ENCODE data around the gene ATP2C2. TPM values are rescaled to one million over a fixed set of nuclear protein-coding genes. Genes with fewer than 3 reads are reported as not detected.

Gene ATP2C2
- total and polyA plus RNA-seq, 2 donors (not counting 1 experiment from before 2014, with no cell fraction given) = not detected

DNA sequence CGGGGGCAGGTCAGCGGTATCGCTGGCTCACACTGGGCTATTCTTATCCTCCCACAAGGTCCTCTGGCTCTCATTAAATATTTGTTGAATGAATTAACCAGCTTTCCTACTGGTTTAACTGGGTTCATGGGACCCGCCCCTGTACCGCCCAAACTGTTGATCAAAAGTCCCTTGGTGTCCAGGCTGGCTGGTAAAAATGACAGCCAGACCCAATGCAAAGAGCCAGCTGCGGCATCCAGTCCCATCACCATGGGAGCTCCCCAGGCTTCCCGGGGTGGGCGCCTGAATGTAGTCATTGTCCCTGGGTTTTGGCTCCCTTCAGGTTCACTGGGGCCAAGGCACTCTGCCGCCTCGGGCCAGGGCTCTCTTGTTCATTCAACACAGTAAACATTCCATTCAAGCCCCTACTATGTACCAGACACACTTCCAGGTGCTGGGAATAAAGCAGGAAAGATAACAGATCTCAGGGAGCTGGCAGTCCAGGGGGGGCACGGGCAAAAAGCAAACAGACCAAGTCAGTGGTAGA is 11.7 kb upstream of the ATP2C2 start:
- Histone ChIP-seq H3K27ac (ENCODE audit: insufficient read depth, low read length) (no peak overlapping the region), H3K36me3 (ENCODE audit: control insufficient read depth, insufficient read depth, low read length) (no peaks in the 10 kb centered on the region), H4K20me1 (ENCODE audit: control insufficient read depth, extremely low read depth, insufficient read depth, low read length) (no peaks in the 10 kb centered on the region), H3K27me3 (ENCODE audit: control insufficient read depth, insufficient read depth, low read length) (no peaks in the 10 kb centered on the region), H3K4me3 (replicated peaks in 1 of 4; ENCODE audit: control extremely low read depth in 1 of 4, insufficient read depth in 1 of 4, low read depth in 3 of 4, low read length in 4 of 4) (no peak overlapping the region), H3K9ac (ENCODE audit: insufficient read depth, low read length) (no peak overlapping the region), H3K9me3 (ENCODE audit: control insufficient read depth, insufficient read depth, low read depth, low read length) (no peaks in the 10 kb centered on the region), H3K79me2 (ENCODE audit: control insufficient read depth, insufficient read depth, low read length) (no peaks in the 10 kb centered on the region), H3K4me2 (ENCODE audit: extremely low read depth, insufficient read depth, low read length) (no peak overlapping the region), H2AFZ (ENCODE audit: low read length) (no peak overlapping the region), H3K4me1 (ENCODE audit: control insufficient read depth, extremely low read depth, insufficient read depth, low read length) (no peaks in the 10 kb centered on the region)
- TF ChIP-seq EZH2 (IDR thresholded peaks at IDR 0.05; ENCODE audit: low read length, missing control alignments) (no peak), CTCF (conservative IDR thresholded peaks at IDR 0.05 in 1 of 2, IDR thresholded peaks at IDR 0.05 in 1 of 2; ENCODE audit: low read depth in 1 of 2, low read length in 2 of 2) (no peak)
- peak in 1 of 2 donors; percentile 37 for DNase-seq (ENCODE audit: low read depth in 2 of 2)

DNA sequence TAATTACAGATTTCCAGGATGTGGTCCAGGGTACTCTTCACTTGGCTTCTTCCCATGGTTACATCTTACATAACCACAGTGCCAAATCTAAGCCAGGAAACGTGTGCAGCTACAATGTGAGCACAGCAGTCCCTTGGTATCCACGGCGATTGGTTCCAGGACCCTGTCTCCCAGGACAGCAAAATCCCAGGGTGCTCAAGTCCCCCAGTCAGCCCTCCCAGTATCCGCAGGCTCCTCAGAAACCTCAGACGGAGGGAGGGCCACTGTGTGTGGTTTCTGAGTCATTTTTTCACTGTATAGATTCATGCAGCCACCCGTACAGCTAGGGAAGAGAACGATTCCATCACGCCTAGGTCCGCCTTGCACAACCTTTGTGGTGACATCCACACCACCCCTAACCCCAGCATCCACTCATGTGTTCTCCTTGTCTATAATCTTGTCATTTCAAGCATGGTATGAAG is 11.1 kb upstream of the ATP2C2 start:
- DNase-seq (ENCODE audit: low read depth in 2 of 2) = peak; percentile 26 to 73

DNA sequence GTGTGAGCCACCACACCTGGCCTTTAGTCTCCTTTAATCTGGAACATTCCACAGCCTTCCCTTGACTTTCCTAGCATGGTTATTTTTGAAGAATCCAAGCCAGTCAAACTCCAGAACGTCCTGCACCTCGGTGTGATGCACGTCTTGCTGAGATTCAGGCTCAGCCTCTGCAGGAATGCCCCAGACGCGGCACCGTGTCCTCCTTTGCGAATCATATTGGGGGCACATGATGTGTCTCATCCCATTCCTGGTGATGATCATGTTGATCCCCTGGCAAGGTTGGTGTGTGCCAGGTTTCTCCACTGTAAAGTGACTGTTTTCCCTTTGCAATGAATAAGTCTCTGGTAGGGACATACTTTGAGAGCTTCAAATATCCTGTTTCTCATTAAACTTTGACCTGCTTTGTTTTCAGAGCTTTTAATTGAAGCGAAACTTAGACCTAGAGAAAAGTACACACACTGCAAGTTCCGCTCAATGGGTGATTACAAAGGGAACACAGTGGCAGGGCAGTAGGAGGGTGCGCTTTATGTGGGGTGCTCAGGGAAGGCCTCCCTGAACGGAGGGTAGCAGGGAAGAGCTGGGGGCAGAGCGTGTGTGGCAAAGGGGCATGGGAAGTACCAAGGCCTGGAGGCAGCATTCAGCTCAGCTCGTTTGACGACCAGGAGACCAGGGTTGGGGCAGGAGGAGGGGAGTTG is 9.6 kb upstream of the ATP2C2 start:
- Histone ChIP-seq H2AFZ (ENCODE audit: low read length) (no peak overlapping the region), H3K27me3 (ENCODE audit: control insufficient read depth, insufficient read depth, low read length) (no peaks in the 10 kb centered on the region)
- DNase-seq (ENCODE audit: low read depth in 2 of 2) = no peak

More for the DNA sequence above, 11.1 kb upstream of the ATP2C2 start:
- no peaks in the 10 kb centered on the region for H3K9me3 ChIP-seq (ENCODE audit: control insufficient read depth, insufficient read depth, low read depth, low read length)
- H3K27me3 ChIP-seq (ENCODE audit: control insufficient read depth, insufficient read depth, low read length) = no peaks in the 10 kb centered on the region
- no peak overlapping the region for H3K9ac ChIP-seq (ENCODE audit: insufficient read depth, low read length)
- no peaks in the 10 kb centered on the region for H3K79me2 ChIP-seq (ENCODE audit: control insufficient read depth, insufficient read depth, low read length)
- no peaks in the 10 kb centered on the region for H4K20me1 ChIP-seq (ENCODE audit: control insufficient read depth, extremely low read depth, insufficient read depth, low read length)
- H3K4me2 ChIP-seq (ENCODE audit: extremely low read depth, insufficient read depth, low read length) = no peak overlapping the region
- H2AFZ ChIP-seq (ENCODE audit: low read length) = no peak overlapping the region
- TF ChIP-seq EZH2 (IDR thresholded peaks at IDR 0.05; ENCODE audit: low read length, missing control alignments) = no peak
- H3K36me3 ChIP-seq (ENCODE audit: control insufficient read depth, insufficient read depth, low read length) = no peaks in the 10 kb centered on the region
- H3K4me1 ChIP-seq (ENCODE audit: control insufficient read depth, extremely low read depth, insufficient read depth, low read length) = no peaks in the 10 kb centered on the region
- no peak overlapping the region for H3K4me3 ChIP-seq (replicated peaks in 1 of 4; ENCODE audit: control extremely low read depth in 1 of 4, insufficient read depth in 1 of 4, low read depth in 3 of 4, low read length in 4 of 4)
- H3K27ac ChIP-seq (ENCODE audit: insufficient read depth, low read length) = no peak overlapping the region

More for the DNA sequence above, 9.6 kb upstream of the ATP2C2 start:
- H3K4me3 ChIP-seq (replicated peaks in 1 of 4; ENCODE audit: control extremely low read depth in 1 of 4, insufficient read depth in 1 of 4, low read depth in 3 of 4, low read length in 4 of 4) = no peak overlapping the region
- no peaks in the 10 kb centered on the region for H4K20me1 ChIP-seq (ENCODE audit: control insufficient read depth, extremely low read depth, insufficient read depth, low read length)
- no peaks in the 10 kb centered on the region for H3K79me2 ChIP-seq (ENCODE audit: control insufficient read depth, insufficient read depth, low read length)
- H3K27ac ChIP-seq (ENCODE audit: insufficient read depth, low read length) = no peak overlapping the region
- no peak overlapping the region for H3K4me2 ChIP-seq (ENCODE audit: extremely low read depth, insufficient read depth, low read length)
- TF ChIP-seq EZH2 (IDR thresholded peaks at IDR 0.05; ENCODE audit: low read length, missing control alignments) (no peak), CTCF (conservative IDR thresholded peaks at IDR 0.05 in 1 of 2, IDR thresholded peaks at IDR 0.05 in 1 of 2; ENCODE audit: low read depth in 1 of 2, low read length in 2 of 2) (no peak)
- H3K9ac ChIP-seq (ENCODE audit: insufficient read depth, low read length) = no peak overlapping the region
- no peaks in the 10 kb centered on the region for H3K36me3 ChIP-seq (ENCODE audit: control insufficient read depth, insufficient read depth, low read length)
- no peaks in the 10 kb centered on the region for H3K9me3 ChIP-seq (ENCODE audit: control insufficient read depth, insufficient read depth, low read depth, low read length)
- no peaks in the 10 kb centered on the region for H3K4me1 ChIP-seq (ENCODE audit: control insufficient read depth, extremely low read depth, insufficient read depth, low read length)

All from fibroblast of lung (primary cell).